ENCODE measurements around the gene MTRF1. TPM values are rescaled to one million over a fixed set of nuclear protein-coding genes. Genes with fewer than 3 reads are reported as not detected.

The MTRF1 gene
- total and polyA plus RNA-seq, 8 donors: 11.3 to 26.9 (median 20.9) TPM

GRCh38 chr13:41267106-41267505 lies 3.7 kb upstream of the MTRF1 start:
- Histone ChIP-seq H3K36me3 (no peaks in the 10 kb centered on the region), H3K4me1 (peaks cover 0 to 8% of the 10 kb centered on the region in 2 donors), H3K27me3 (no peaks in the 10 kb centered on the region), H3K4me3 (no peak overlapping the region), H3K27ac (no peak overlapping the region), H3K9me3 (peaks cover 0 to 27% of the 10 kb centered on the region in 2 donors)
- intact Hi-C loops (cut with DNase I): no loop called here
- DNase-seq: no peak
- TF ChIP-seq, protein P1, sequence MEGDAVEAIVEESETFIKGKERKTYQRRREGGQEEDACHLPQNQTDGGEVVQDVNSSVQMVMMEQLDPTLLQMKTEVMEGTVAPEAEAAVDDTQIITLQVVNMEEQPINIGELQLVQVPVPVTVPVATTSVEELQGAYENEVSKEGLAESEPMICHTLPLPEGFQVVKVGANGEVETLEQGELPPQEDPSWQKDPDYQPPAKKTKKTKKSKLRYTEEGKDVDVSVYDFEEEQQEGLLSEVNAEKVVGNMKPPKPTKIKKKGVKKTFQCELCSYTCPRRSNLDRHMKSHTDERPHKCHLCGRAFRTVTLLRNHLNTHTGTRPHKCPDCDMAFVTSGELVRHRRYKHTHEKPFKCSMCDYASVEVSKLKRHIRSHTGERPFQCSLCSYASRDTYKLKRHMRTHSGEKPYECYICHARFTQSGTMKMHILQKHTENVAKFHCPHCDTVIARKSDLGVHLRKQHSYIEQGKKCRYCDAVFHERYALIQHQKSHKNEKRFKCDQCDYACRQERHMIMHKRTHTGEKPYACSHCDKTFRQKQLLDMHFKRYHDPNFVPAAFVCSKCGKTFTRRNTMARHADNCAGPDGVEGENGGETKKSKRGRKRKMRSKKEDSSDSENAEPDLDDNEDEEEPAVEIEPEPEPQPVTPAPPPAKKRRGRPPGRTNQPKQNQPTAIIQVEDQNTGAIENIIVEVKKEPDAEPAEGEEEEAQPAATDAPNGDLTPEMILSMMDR (IDR thresholded peaks at IDR 0.05): no peak
- no peak for ATAC-seq

GRCh38 chr13:41259875-41260501 lies 3.4 kb downstream of the MTRF1 start:
- H3K27ac ChIP-seq: no peak overlapping the region

DNA sequence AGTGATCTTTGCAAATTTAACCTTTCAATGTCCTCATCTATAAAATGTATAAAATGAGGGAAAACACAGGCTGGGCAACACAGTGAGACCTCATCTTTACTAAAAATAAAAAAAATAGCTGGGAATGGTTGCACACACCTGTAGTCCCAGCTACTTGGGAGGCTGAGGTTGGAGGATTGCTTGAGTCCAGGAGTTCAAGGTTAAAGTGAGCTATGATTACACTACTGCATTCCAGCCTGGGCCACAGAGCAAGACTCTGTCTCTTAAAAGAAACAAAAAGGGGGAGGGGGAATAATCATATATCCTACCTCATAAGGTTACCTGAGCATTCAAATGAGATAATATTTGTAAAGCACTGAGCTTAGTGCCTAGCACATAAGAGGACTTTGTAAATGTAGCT lies 5.8 kb downstream of the MTRF1 start:
- TF ChIP-seq, protein P1 (IDR thresholded peaks at IDR 0.05): no peak
- DNase-seq (no peak), ATAC-seq (no peak)
- peaks cover 0 to 28% of the 10 kb centered on the region in 2 donors for H3K36me3 ChIP-seq
- H3K27ac ChIP-seq: no peak overlapping the region
- H3K9me3 ChIP-seq: no peaks in the 10 kb centered on the region
- no peaks in the 10 kb centered on the region for H3K27me3 ChIP-seq
- no peak overlapping the region for H3K4me3 ChIP-seq
- H3K4me1 ChIP-seq: peaks cover 0 to 4% of the 10 kb centered on the region in 2 donors
- intact Hi-C loops (cut with DNase I): no loop called here

More at GRCh38 chr13:41259875-41260501, 3.4 kb downstream of the MTRF1 start:
- Histone ChIP-seq H3K36me3 (peaks cover 0 to 9% of the 10 kb centered on the region in 2 donors), H3K27me3 (no peaks in the 10 kb centered on the region), H3K4me3 (no peak overlapping the region), H3K4me1 (peaks cover 0 to 8% of the 10 kb centered on the region in 2 donors), H3K9me3 (no peaks in the 10 kb centered on the region)
- TF ChIP-seq, protein P1 (IDR thresholded peaks at IDR 0.05): no peak
- DNase-seq: no peak
- intact Hi-C loops (cut with DNase I): no loop called here
- ATAC-seq: no peak

DNA sequence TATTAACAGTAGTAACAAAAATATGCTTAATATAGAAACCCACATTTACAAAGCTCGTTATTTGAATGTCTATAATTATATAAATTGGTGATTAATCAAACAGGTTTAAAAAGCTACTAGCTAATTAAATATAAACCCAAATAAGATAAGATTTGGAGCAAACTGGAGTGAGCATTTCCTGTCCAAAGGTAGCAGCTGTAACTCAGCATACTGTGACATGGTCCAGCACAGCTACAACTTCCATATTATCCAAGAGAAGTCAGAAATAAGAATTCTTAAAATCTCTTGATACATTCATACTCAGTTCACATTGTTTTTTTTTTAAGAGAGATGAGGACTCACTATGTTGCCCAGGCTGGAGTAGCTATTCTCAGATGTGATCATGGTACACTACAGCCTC lies 8.5 kb downstream of the MTRF1 start:
- Histone ChIP-seq H3K36me3 (peaks cover 0 to 47% of the 10 kb centered on the region in 2 donors), H3K4me1 (no peaks in the 10 kb centered on the region), H3K27ac (no peak overlapping the region), H3K4me3 (no peak overlapping the region), H3K9me3 (no peaks in the 10 kb centered on the region), H3K27me3 (no peaks in the 10 kb centered on the region)
- ATAC-seq: no peak
- TF ChIP-seq, protein P1 (IDR thresholded peaks at IDR 0.05): no peak
- DNase-seq: no peak
- intact Hi-C loops (cut with DNase I): no loop called here

GRCh38 chr13:41250993-41251392 lies 12.4 kb downstream of the MTRF1 start:
- Histone ChIP-seq H3K9me3 (no peaks in the 10 kb centered on the region), H3K4me3 (no peak overlapping the region), H3K36me3 (peaks cover 0 to 76% of the 10 kb centered on the region in 2 donors), H3K27ac (no peak overlapping the region), H3K27me3 (no peaks in the 10 kb centered on the region), H3K4me1 (no peaks in the 10 kb centered on the region)
- ATAC-seq (no peak), DNase-seq (no peak)
- intact Hi-C loops (cut with DNase I): no loop called here
- TF ChIP-seq, protein P1 (IDR thresholded peaks at IDR 0.05): no peak
